GM12878 (cell line): ENCODE data around the gene RTN4. TPM values are rescaled to one million over a fixed set of nuclear protein-coding genes. Genes with fewer than 3 reads are reported as not detected.

Experiments
- BCL11A ChIP-seq: IDR thresholded peaks from 2 replicates; pipeline ENCODE4 v1.6.1; 2011; ENCODE audit warnings: low read depth, low read length
- CHD1 ChIP-seq: IDR thresholded peaks from 2 replicates; pipeline ENCODE4 v1.6.1; 2012; ENCODE audit warnings: low read depth, low read length, improper control_type of control experiment
- FOS ChIP-seq: IDR thresholded peaks from 3 replicates; pipeline ENCODE4 v1.6.1; 2011; ENCODE audit warnings: borderline replicate concordance; ENCODE audit not compliant: insufficient read length; ENCODE audit errors: extremely low read depth
- IKZF2 ChIP-seq, 2 experiments: fragments of 450-650 bp; IDR thresholded peaks; 2 replicates each; pipeline ENCODE4 v1.6.1; 2017; ENCODE audit warnings: mild to moderate bottlenecking in 2 of 2, moderate library complexity in 2 of 2
- RUNX3 ChIP-seq: IDR thresholded peaks from 2 replicates; pipeline ENCODE4 v1.6.1; 2012; ENCODE audit warnings: low read length, inconsistent platforms
- SRF ChIP-seq, 2 experiments: IDR thresholded peaks; 2 replicates each; pipeline ENCODE4 v1.6.1; 2011; ENCODE audit warnings: low read depth in 2 of 2, low read length in 2 of 2, mild to moderate bottlenecking in 1 of 2, moderate library complexity in 1 of 2
- ZNF384 ChIP-seq: IDR thresholded peaks from 2 replicates; pipeline ENCODE4 v1.6.1; 2012; ENCODE audit warnings: low read depth, mild to moderate bottlenecking, low read length, improper control_type of control experiment, borderline replicate concordance
- polyA plus RNA-seq, 11 experiments: library from polyadenylated mRNA; depleted of rRNA in 4 of 11; unstranded in 6 of 11; stranded (reverse) in 5 of 11; fragments of >200 nt; fragmentation: Nextera tagmentation in 4 of 11; fragmentation: Illumina TruSeq in 1 of 11; extraction: Ambion mirVana in 4 of 11; extraction: Trizol in 1 of 11; gene quantifications; 1 replicate in 1 of 11; 2 replicates in 10 of 11; pipeline versions ENCODE4 v1.2.1 to v1.2.3, GENCODE V29; 2011 to 2016; ENCODE audit warnings: inconsistent platforms in 2 of 11, missing spikeins in 2 of 11, low read depth in 1 of 11
- total RNA-seq, 4 experiments: library from RNA; depleted of rRNA in 3 of 4; stranded (reverse); fragments of >200 nt in 3 of 4; fragmentation: Illumina TruSeq in 1 of 4; extraction: Trizol in 1 of 4; gene quantifications; 2 replicates each; pipeline versions ENCODE4 v1.2.1 to v1.2.3, GENCODE V29; 2013 to 2021
- TF ChIP-seq, protein P1 (sequence below): fragments of 450-650 bp; IDR thresholded peaks from 2 replicates; pipeline ENCODE4 v1.6.1; 2017; ENCODE audit warnings: mild to moderate bottlenecking, moderate library complexity
- TF ChIP-seq, protein P2 (sequence below): IDR thresholded peaks from 2 replicates; pipeline ENCODE4 v1.6.1; 2012; ENCODE audit warnings: mild to moderate bottlenecking, low read depth, low read length
- TF ChIP-seq, protein P3 (sequence below): IDR thresholded peaks from 2 replicates; pipeline ENCODE4 v1.6.1; 2012; ENCODE audit warnings: low read length, inconsistent platforms

RTN4 gene
- total and polyA plus RNA-seq, 10 of the 15 experiments (the other 5 are each of a cell fraction or from before 2014, with no cell fraction given): 56.0 to 133 (median 83.3) TPM

GRCh38 chr2:54963476-54963875 is 86.8 kb downstream of the RTN4 start (continued):
- TF ChIP-seq, protein P1, sequence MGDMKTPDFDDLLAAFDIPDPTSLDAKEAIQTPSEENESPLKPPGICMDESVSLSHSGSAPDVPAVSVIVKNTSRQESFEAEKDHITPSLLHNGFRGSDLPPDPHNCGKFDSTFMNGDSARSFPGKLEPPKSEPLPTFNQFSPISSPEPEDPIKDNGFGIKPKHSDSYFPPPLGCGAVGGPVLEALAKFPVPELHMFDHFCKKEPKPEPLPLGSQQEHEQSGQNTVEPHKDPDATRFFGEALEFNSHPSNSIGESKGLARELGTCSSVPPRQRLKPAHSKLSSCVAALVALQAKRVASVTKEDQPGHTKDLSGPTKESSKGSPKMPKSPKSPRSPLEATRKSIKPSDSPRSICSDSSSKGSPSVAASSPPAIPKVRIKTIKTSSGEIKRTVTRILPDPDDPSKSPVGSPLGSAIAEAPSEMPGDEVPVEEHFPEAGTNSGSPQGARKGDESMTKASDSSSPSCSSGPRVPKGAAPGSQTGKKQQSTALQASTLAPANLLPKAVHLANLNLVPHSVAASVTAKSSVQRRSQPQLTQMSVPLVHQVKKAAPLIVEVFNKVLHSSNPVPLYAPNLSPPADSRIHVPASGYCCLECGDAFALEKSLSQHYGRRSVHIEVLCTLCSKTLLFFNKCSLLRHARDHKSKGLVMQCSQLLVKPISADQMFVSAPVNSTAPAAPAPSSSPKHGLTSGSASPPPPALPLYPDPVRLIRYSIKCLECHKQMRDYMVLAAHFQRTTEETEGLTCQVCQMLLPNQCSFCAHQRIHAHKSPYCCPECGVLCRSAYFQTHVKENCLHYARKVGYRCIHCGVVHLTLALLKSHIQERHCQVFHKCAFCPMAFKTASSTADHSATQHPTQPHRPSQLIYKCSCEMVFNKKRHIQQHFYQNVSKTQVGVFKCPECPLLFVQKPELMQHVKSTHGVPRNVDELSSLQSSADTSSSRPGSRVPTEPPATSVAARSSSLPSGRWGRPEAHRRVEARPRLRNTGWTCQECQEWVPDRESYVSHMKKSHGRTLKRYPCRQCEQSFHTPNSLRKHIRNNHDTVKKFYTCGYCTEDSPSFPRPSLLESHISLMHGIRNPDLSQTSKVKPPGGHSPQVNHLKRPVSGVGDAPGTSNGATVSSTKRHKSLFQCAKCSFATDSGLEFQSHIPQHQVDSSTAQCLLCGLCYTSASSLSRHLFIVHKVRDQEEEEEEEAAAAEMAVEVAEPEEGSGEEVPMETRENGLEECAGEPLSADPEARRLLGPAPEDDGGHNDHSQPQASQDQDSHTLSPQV: no peak
- TF ChIP-seq BCL11A (no peak), ZNF384 (no peak), CHD1 (no peak), RUNX3 (no peak), SRF (IDR thresholded peaks at IDR 0.05; ENCODE audit: low read depth in 2 of 2, low read length in 2 of 2) (no peak), IKZF2 (IDR thresholded peaks at IDR 0.05) (no peak), FOS (no peak)
- TF ChIP-seq, protein P2, sequence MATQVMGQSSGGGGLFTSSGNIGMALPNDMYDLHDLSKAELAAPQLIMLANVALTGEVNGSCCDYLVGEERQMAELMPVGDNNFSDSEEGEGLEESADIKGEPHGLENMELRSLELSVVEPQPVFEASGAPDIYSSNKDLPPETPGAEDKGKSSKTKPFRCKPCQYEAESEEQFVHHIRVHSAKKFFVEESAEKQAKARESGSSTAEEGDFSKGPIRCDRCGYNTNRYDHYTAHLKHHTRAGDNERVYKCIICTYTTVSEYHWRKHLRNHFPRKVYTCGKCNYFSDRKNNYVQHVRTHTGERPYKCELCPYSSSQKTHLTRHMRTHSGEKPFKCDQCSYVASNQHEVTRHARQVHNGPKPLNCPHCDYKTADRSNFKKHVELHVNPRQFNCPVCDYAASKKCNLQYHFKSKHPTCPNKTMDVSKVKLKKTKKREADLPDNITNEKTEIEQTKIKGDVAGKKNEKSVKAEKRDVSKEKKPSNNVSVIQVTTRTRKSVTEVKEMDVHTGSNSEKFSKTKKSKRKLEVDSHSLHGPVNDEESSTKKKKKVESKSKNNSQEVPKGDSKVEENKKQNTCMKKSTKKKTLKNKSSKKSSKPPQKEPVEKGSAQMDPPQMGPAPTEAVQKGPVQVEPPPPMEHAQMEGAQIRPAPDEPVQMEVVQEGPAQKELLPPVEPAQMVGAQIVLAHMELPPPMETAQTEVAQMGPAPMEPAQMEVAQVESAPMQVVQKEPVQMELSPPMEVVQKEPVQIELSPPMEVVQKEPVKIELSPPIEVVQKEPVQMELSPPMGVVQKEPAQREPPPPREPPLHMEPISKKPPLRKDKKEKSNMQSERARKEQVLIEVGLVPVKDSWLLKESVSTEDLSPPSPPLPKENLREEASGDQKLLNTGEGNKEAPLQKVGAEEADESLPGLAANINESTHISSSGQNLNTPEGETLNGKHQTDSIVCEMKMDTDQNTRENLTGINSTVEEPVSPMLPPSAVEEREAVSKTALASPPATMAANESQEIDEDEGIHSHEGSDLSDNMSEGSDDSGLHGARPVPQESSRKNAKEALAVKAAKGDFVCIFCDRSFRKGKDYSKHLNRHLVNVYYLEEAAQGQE: no peak
- TF ChIP-seq, protein P3, sequence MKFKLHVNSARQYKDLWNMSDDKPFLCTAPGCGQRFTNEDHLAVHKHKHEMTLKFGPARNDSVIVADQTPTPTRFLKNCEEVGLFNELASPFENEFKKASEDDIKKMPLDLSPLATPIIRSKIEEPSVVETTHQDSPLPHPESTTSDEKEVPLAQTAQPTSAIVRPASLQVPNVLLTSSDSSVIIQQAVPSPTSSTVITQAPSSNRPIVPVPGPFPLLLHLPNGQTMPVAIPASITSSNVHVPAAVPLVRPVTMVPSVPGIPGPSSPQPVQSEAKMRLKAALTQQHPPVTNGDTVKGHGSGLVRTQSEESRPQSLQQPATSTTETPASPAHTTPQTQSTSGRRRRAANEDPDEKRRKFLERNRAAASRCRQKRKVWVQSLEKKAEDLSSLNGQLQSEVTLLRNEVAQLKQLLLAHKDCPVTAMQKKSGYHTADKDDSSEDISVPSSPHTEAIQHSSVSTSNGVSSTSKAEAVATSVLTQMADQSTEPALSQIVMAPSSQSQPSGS: no peak
